HFF-Myc (cell line): ENCODE measurements around the gene LSR.

Experiments
- DNase-seq: peaks from one replicate; pipeline ENCODE4 v3.0.0-alpha.2; 2011; ENCODE audit warnings: low read depth; ENCODE audit errors: extremely low read depth
- H3K4me3 ChIP-seq: replicated peaks from 2 replicates; pipeline ENCODE4 v1.5.1; 2011; ENCODE audit warnings: low read depth, mild to moderate bottlenecking, control low read depth, low read length
- CTCF ChIP-seq: IDR thresholded peaks from 2 replicates; pipeline ENCODE4 v1.5.1; 2012; ENCODE audit warnings: mild to moderate bottlenecking, low read depth, low read length, control low read depth; ENCODE audit errors: missing control alignments

The LSR gene

GRCh38 chr19:35273686-35274259 lies 25.0 kb downstream of the LSR start:
- no peak for TF ChIP-seq CTCF
- DNase-seq = no peak
- no peak overlapping the region for H3K4me3 ChIP-seq

- no peak for TF ChIP-seq CTCF
- DNase-seq = no peak
- H3K4me3 ChIP-seq = no peak overlapping the region
Observed at GRCh38 chr19:35274323-35274722, 25.5 kb downstream of the LSR start.

GRCh38 chr19:35276706-35277281 lies 28.0 kb downstream of the LSR start:
- no peak for TF ChIP-seq CTCF

GRCh38 chr19:35278578-35279284 lies 29.9 kb downstream of the LSR start:
- no peak for DNase-seq
- no peak for TF ChIP-seq CTCF
- H3K4me3 ChIP-seq = no peak overlapping the region

More at GRCh38 chr19:35276706-35277281, 28.0 kb downstream of the LSR start:
- no peak overlapping the region for H3K4me3 ChIP-seq
- no peak for DNase-seq

GRCh38 chr19:35279374-35279773 lies 30.6 kb downstream of the LSR start:
- no peak for TF ChIP-seq CTCF
- no peak for DNase-seq
- H3K4me3 ChIP-seq = no peak overlapping the region

GRCh38 chr19:35279985-35280821 lies 31.4 kb downstream of the LSR start:
- TF ChIP-seq CTCF = no peak
- no peak overlapping the region for H3K4me3 ChIP-seq
- no peak for DNase-seq
